Nephron progenitor cell (in vitro differentiated cells): ENCODE data around the gene TNIP1.

Experiments
- DNase-seq: peaks from one replicate; pipeline ENCODE4 v3.0.0; 2021
- H3K27ac Mint-ChIP-seq: 2 replicates; pipeline ENCODE4 v1.8.0; 2021; ENCODE audit warnings: mild to moderate bottlenecking, moderate library complexity, mixed read lengths
- H3K27me3 Mint-ChIP-seq: 2 replicates; pipeline ENCODE4 v1.8.0; 2021; ENCODE audit warnings: mild to moderate bottlenecking, low read depth, mixed read lengths; ENCODE audit not compliant: poor library complexity
- H3K36me3 Mint-ChIP-seq: 2 replicates; pipeline ENCODE4 v1.8.0; 2021; ENCODE audit warnings: low read depth, mixed read lengths
- H3K4me1 Mint-ChIP-seq: 2 replicates; pipeline ENCODE4 v1.8.0; 2021; ENCODE audit warnings: mixed read lengths
- H3K4me3 Mint-ChIP-seq: 2 replicates; pipeline ENCODE4 v1.8.0; 2021; ENCODE audit warnings: mild to moderate bottlenecking, moderate library complexity, mixed read lengths
- H3K9me3 Mint-ChIP-seq: 2 replicates; pipeline ENCODE4 v1.8.0; 2021; ENCODE audit warnings: mild to moderate bottlenecking, moderate library complexity, mixed read lengths
- TF ChIP-seq, protein P1 (sequence below): fragments of 200-600 bp; sonication (generic); IDR thresholded peaks from 2 replicates; pipeline ENCODE4 v1.5.0; 2021; ENCODE audit warnings: antibody characterized with exemption

TNIP1 gene

DNA sequence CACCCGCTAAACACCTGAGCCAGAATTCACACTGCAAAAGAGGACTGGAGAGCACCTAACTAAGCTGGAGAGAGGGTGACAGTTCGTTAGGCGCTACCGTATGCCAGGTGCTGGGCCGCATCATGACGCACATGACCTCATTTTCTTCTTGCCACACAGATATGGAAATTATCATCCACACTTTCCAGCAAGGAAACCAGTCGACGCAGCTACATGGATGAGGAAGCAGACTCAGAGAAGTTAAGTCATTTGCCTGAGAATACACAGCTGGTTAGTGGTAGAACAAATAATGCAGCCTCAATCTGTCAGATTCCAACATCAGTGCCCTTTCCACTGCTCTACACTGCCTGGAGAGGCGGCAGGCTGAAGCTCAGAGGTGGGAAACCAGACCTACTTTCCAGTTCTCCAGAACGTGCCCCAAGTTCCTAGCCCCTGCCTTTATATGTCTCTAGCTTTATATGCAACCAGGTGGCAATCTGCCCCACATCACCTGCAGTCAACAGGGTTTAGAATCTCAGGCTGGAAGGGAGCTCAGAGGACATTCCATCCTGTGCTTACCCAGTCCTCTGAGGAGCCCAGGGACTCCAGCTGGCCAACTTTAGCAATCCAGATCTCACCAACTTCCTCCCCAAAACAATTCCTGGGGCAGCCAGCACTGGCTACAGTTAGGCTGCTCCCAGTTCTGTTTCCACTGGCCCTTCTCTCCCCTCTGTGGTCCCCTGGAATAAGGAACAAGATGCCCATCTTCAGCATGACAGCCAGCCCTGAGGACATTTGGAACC is 8.8 kb downstream of the TNIP1 start:
- no peak overlapping the region for H3K4me3 Mint-ChIP-seq
- H3K36me3 Mint-ChIP-seq = peaks cover 11% of the 10 kb centered on the region
- H3K4me1 Mint-ChIP-seq = peaks cover 37% of the 10 kb centered on the region
- no peak for DNase-seq
- H3K27ac Mint-ChIP-seq = no peak overlapping the region
- H3K9me3 Mint-ChIP-seq = no peaks in the 10 kb centered on the region
- H3K27me3 Mint-ChIP-seq = no peaks in the 10 kb centered on the region
- TF ChIP-seq, protein P1, sequence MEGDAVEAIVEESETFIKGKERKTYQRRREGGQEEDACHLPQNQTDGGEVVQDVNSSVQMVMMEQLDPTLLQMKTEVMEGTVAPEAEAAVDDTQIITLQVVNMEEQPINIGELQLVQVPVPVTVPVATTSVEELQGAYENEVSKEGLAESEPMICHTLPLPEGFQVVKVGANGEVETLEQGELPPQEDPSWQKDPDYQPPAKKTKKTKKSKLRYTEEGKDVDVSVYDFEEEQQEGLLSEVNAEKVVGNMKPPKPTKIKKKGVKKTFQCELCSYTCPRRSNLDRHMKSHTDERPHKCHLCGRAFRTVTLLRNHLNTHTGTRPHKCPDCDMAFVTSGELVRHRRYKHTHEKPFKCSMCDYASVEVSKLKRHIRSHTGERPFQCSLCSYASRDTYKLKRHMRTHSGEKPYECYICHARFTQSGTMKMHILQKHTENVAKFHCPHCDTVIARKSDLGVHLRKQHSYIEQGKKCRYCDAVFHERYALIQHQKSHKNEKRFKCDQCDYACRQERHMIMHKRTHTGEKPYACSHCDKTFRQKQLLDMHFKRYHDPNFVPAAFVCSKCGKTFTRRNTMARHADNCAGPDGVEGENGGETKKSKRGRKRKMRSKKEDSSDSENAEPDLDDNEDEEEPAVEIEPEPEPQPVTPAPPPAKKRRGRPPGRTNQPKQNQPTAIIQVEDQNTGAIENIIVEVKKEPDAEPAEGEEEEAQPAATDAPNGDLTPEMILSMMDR = no peak

DNA sequence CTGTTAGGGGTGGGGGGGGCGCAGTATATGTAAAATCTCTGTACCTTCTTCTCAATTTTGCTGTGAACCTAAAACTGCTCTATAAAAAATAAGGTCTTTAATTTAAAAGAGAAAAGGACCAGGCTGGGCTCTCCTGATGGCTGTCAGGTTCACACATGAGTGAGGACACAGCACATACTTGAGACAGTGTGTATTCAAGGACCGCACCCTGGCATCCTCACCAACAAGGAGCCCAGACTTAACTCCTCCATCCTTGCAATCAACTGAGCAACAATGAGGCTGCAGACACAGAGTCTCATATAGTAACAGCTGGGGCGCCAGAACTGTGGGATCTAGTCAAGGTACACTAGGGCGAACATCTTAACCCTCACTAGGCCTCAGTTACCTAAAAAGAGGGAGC is 9.8 kb downstream of the TNIP1 start:
- Mint-ChIP-seq H3K27me3 (no peaks in the 10 kb centered on the region), H3K27ac (no peak overlapping the region), H3K4me1 (peaks cover 37% of the 10 kb centered on the region), H3K36me3 (peaks cover 8% of the 10 kb centered on the region), H3K4me3 (no peak overlapping the region), H3K9me3 (no peaks in the 10 kb centered on the region)
- no peak for DNase-seq
- TF ChIP-seq, protein P1 = no peak

DNA sequence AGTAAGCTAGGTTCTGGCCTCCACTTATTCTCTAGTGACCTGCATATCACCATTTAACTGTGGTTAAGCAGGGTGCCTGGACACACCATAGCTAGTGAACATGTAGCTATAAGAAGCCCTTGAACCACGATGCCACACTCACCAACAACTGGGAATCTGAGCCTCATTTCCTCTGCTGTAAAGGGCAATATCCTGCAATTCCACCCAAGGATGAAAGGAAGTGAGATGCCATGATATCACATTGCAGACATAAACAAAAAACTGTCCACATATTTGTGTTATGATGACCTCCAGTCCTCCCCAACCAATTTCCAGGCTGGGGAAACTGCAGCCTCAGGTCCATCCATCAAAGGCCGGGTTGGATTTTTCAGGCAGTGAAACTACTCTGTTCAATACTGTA is 10.4 kb downstream of the TNIP1 start:
- Mint-ChIP-seq H3K9me3 (no peaks in the 10 kb centered on the region), H3K36me3 (peaks cover 8% of the 10 kb centered on the region), H3K27me3 (no peaks in the 10 kb centered on the region), H3K4me1 (peaks cover 39% of the 10 kb centered on the region), H3K27ac (no peak overlapping the region), H3K4me3 (no peak overlapping the region)
- no peak for DNase-seq
- TF ChIP-seq, protein P1 = no peak

DNA sequence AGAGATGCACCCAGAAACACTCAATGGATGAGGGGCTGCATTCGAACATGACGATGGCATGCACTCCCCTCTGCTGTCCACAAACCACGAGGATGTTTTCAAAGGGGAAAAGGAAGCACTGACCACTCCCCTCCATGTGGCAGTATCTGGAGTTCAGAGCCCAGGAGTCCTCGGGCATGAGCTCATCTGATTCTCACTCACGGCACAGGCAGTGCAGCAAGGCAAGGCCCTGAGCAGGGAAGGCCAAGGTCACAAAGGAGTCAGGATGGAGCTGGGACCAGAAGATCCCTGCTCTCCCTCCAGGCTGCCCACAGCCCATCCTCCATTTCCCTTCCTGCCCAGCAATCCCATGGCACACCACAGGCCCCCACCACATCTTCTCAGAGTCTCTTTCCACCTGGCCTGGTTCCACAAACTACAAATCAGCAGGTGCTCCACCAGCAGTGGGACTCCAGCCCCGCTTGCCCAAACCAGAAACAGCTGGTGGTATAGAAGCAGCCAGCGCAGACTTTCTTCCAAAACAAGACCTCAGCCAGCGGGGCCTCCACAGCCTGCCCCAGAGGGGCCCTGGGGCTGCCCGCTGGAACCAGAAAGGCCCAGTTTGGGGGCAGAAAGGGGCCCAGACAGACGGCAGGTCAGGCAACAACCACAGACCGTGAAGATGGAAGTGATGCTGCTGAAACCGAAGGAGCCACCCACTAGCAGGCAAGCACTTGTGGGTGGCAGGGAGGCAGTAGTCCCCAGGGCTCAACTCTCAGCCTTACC is 12.2 kb downstream of the TNIP1 start:
- H3K9me3 Mint-ChIP-seq = no peaks in the 10 kb centered on the region
- H3K4me1 Mint-ChIP-seq = peaks cover 39% of the 10 kb centered on the region
- H3K27ac Mint-ChIP-seq = no peak overlapping the region
- DNase-seq = no peak
- TF ChIP-seq, protein P1 = no peak
- H3K36me3 Mint-ChIP-seq = peaks cover 8% of the 10 kb centered on the region
- no peak overlapping the region for H3K4me3 Mint-ChIP-seq
- no peaks in the 10 kb centered on the region for H3K27me3 Mint-ChIP-seq

DNA sequence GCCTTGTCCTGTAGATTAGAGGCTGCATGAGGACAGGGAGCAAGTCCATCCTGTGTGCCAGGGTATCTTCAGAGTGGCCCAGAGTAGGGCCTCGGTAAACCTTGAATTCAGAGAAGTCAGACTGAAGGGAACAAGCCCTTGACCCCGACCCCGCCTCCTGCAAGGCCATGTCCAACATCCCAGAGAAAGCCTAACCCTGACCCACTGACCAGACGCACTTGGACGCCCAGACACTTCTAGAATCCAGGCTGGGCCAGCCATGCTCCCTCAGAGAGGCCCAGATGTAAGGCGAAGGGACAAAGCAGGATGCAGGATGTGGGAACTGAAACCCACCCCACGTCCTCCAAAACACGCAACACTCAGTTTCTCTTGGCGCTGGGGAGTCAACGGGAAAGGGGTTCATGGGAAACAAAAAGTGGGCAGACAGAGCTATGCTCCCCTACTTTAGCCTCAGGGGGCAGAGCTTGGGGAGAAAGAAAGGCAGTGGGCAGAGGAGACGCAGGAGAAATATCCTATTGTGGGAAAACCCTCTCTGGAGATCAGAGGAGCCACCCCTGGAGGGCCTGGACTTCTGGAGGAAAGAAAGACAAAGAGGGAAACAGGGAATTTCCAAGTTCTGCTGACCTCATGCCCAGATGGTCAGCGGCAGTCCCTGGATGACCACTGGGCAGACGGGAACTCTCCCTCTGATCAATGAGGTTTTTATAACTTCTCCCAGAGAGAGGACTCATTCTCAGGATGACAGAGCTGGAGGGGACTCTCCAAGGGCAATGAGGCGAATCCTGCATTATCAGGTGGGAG is 13.0 kb downstream of the TNIP1 start:
- Mint-ChIP-seq H3K27me3 (no peaks in the 10 kb centered on the region), H3K36me3 (peaks cover 13% of the 10 kb centered on the region), H3K9me3 (no peaks in the 10 kb centered on the region), H3K4me3 (no peak overlapping the region), H3K27ac (no peak overlapping the region), H3K4me1 (peaks cover 39% of the 10 kb centered on the region)
- TF ChIP-seq, protein P1 = no peak
- DNase-seq = no peak
